CD4-positive, CD25-positive, alpha-beta regulatory T cell (primary cell): Measurements from ENCODE around the gene AKT1. TPM values are rescaled to one million over a fixed set of nuclear protein-coding genes. Genes with fewer than 3 reads are reported as not detected.

Source experiments
- ATAC-seq, 2 donors: fragments of 150-1000 bp; cut with Tn5 transposase; one replicate each; pipeline ENCODE4 v1.10.0; 2021; ENCODE audit warnings: low read depth in 2 of 2, moderate number of reproducible peaks in 2 of 2, moderate library complexity in 1 of 2
- DNase-seq, 3 donors: peaks; one replicate each; pipeline versions ENCODE4 v3.0.0 to v3.0.0-alpha.2; 2012 to 2022; ENCODE audit warnings: mixed read lengths in 1 of 3
- H3K27ac ChIP-seq: one replicate; pipeline ENCODE4 v1.7.0; 2013; ENCODE audit warnings: mild to moderate bottlenecking, low read length; ENCODE audit not compliant: insufficient read depth, poor library complexity, severe bottlenecking
- H3K27me3 ChIP-seq: one replicate; pipeline ENCODE4 v1.7.0; 2013; ENCODE audit warnings: low read length; ENCODE audit not compliant: control insufficient read depth, insufficient read depth
- H3K36me3 ChIP-seq: one replicate; pipeline ENCODE4 v1.7.0; 2013; ENCODE audit warnings: mild to moderate bottlenecking, low read length, moderate library complexity; ENCODE audit not compliant: control insufficient read depth, insufficient read depth
- H3K4me1 ChIP-seq: 2 replicates; pipeline ENCODE4 v1.7.0; 2013; ENCODE audit warnings: mild to moderate bottlenecking, low read length; ENCODE audit not compliant: insufficient read depth, control insufficient read depth, poor library complexity, severe bottlenecking
- H3K4me3 ChIP-seq: one replicate; pipeline ENCODE4 v1.7.0; 2013; ENCODE audit warnings: low read depth, mild to moderate bottlenecking, low read length, moderate library complexity
- H3K9me3 ChIP-seq, 2 experiments: 1 replicate in 1 of 2; 2 replicates in 1 of 2; pipeline ENCODE4 v1.7.0; 2013; ENCODE audit warnings: low read length in 2 of 2, mild to moderate bottlenecking in 1 of 2, moderate library complexity in 1 of 2; ENCODE audit not compliant: control insufficient read depth in 2 of 2
- H3K27ac Mint-ChIP-seq, 3 donors: one replicate each; pipeline ENCODE4 v1.8.0; 2020 to 2022; ENCODE audit warnings: mild to moderate bottlenecking in 3 of 3, mixed read lengths in 3 of 3, moderate library complexity in 2 of 3
- H3K27me3 Mint-ChIP-seq: one replicate; pipeline ENCODE4 v1.8.0; 2022; ENCODE audit warnings: mild to moderate bottlenecking, mixed read lengths
- H3K36me3 Mint-ChIP-seq: one replicate; pipeline ENCODE4 v1.8.0; 2020; ENCODE audit warnings: mixed read lengths
- H3K4me1 Mint-ChIP-seq, 4 donors: one replicate each; pipeline ENCODE4 v1.8.0; 2020 to 2022; ENCODE audit warnings: mixed read lengths in 4 of 4, mild to moderate bottlenecking in 1 of 4
- H3K4me3 Mint-ChIP-seq, 4 donors: one replicate each; pipeline ENCODE4 v1.8.0; 2020 to 2022; ENCODE audit warnings: mild to moderate bottlenecking in 4 of 4, mixed read lengths in 4 of 4, moderate library complexity in 3 of 4
- H3K9me3 Mint-ChIP-seq, 7 donors: one replicate each; pipeline ENCODE4 v1.8.0; 2020 to 2022; ENCODE audit warnings: mixed read lengths in 7 of 7, mild to moderate bottlenecking in 3 of 7, moderate library complexity in 2 of 7
- polyA plus RNA-seq, 4 donors: library from polyadenylated mRNA; unstranded; fragments of 300-500 nt; fragmentation: Illumina TruSeq; gene quantifications; one replicate each; pipeline ENCODE4 v1.2.3, GENCODE V29; 2021
- total RNA-seq: library from RNA; stranded (reverse); gene quantifications from one replicate; pipeline ENCODE4 v1.2.3, GENCODE V29; 2022

The AKT1 gene
- total and polyA plus RNA-seq, 5 donors from 2014 or later: 6.3 to 86.0 (median 16.5) TPM

GRCh38 chr14:104721505-104722431 lies 73.8 kb downstream of the AKT1 start:
- no peaks in the 10 kb centered on the region for H3K36me3 ChIP-seq
- Mint-ChIP-seq H3K9me3 (no peaks in the 10 kb centered on the region), H3K27me3 (peaks cover 4% of the 10 kb centered on the region), H3K4me3 (peak overlapping the region in 3 of 4 donors; percentile 32 to 68 (median 39)), H3K27ac (no peak overlapping the region), H3K36me3 (no peaks in the 10 kb centered on the region), H3K4me1 (peaks cover 0 to 7% (median under 1%) of the 10 kb centered on the region in 4 donors)
- ATAC-seq: no peak
- no peaks in the 10 kb centered on the region for H3K9me3 ChIP-seq
- peaks cover 14% of the 10 kb centered on the region for H3K4me1 ChIP-seq
- no peak for DNase-seq
- no peaks in the 10 kb centered on the region for H3K27me3 ChIP-seq
- H3K4me3 ChIP-seq: no peak overlapping the region
- H3K27ac ChIP-seq: no peak overlapping the region

Other genes starting within 250 kb of the AKT1 start
- gene C14orf180, start 216.0 kb downstream of the AKT1 start, total RNA-seq: not detected
- not detected for gene C14orf180, start 216.0 kb downstream of the AKT1 start, polyA plus RNA-seq
- gene TMEM179, start 191.0 kb downstream of the AKT1 start, total RNA-seq: not detected
- not detected for gene TMEM179, start 191.0 kb downstream of the AKT1 start, polyA plus RNA-seq
- gene INF2, start 106.1 kb downstream of the AKT1 start, total RNA-seq: 74.3 TPM
- gene INF2, start 106.1 kb downstream of the AKT1 start, polyA plus RNA-seq: 1 to 10 TPM; 4.2 to 8.9 (median 6.6) TPM
- gene ADSS1, start 71.5 kb downstream of the AKT1 start, total RNA-seq: 1.9 TPM
- 1 to 10 TPM in 2 of 4 donors, under 1 TPM in 2; 0.10 to 1.7 (median 1.0) TPM for gene ADSS1, start 71.5 kb downstream of the AKT1 start, polyA plus RNA-seq
- gene SIVA1, start 42.6 kb downstream of the AKT1 start, total RNA-seq: 82.6 TPM
- gene SIVA1, start 42.6 kb downstream of the AKT1 start, polyA plus RNA-seq: 100 to 1,000 TPM; 234 to 281 (median 246) TPM
- gene ZBTB42, start 5.4 kb upstream of the AKT1 start, total RNA-seq: 3.6 TPM
- 1 to 10 TPM; 1.3 to 2.1 (median 1.9) TPM for gene ZBTB42, start 5.4 kb upstream of the AKT1 start, polyA plus RNA-seq
- 3.1 TPM for gene CEP170B, start 69.5 kb upstream of the AKT1 start, total RNA-seq
- under 1 TPM in 1 of 4 donors, not detected in 3; 0.03 TPM for gene CEP170B, start 69.5 kb upstream of the AKT1 start, polyA plus RNA-seq
- gene PLD4, start 129.1 kb upstream of the AKT1 start, total RNA-seq: not detected
- under 1 TPM in 2 of 4 donors, not detected in 2; 0.34 to 0.69 TPM for gene PLD4, start 129.1 kb upstream of the AKT1 start, polyA plus RNA-seq
- not detected for gene AHNAK2, start 182.6 kb upstream of the AKT1 start, total RNA-seq
- gene AHNAK2, start 182.6 kb upstream of the AKT1 start, polyA plus RNA-seq: not detected
- 0.89 TPM for gene CLBA1, start 190.0 kb upstream of the AKT1 start, total RNA-seq
- gene CLBA1, start 190.0 kb upstream of the AKT1 start, polyA plus RNA-seq: 1 to 10 TPM in 1 of 4 donors, under 1 TPM in 2, not detected in 1; 0.32 to 1.1 (median 0.95) TPM
- 16.5 TPM for gene CDCA4, start 225.3 kb upstream of the AKT1 start, total RNA-seq
- gene CDCA4, start 225.3 kb upstream of the AKT1 start, polyA plus RNA-seq: 10 to 100 TPM; 12.8 to 16.7 (median 14.9) TPM